ENCODE measurements around the gene DLG5.

Gene DLG5

GRCh38 chr10:77867124-77867719, 59.3 kb downstream of the DLG5 start:
- DNase-seq (ENCODE audit: low spot score): no peak

GRCh38 chr10:77866598-77866997, 60.0 kb downstream of the DLG5 start:
- DNase-seq (ENCODE audit: low spot score): no peak

- DNase-seq (ENCODE audit: low spot score): no peak
Observed at GRCh38 chr10:77865580-77866324, 60.8 kb downstream of the DLG5 start.

- no peak for DNase-seq (ENCODE audit: low spot score)
Observed at GRCh38 chr10:77864151-77864851, 62.3 kb downstream of the DLG5 start.

GRCh38 chr10:77863446-77863845, 63.1 kb downstream of the DLG5 start:
- DNase-seq (ENCODE audit: low spot score): no peak

- no peak for DNase-seq (ENCODE audit: low spot score)
Observed at GRCh38 chr10:77862595-77862994, 64.0 kb downstream of the DLG5 start.

- no peak for DNase-seq (ENCODE audit: low spot score)
Observed at GRCh38 chr10:77861366-77861765, 65.2 kb downstream of the DLG5 start.

GRCh38 chr10:77859865-77860282, 66.7 kb downstream of the DLG5 start:
- no peak for DNase-seq (ENCODE audit: low spot score)

GRCh38 chr10:77859200-77859864, 67.2 kb downstream of the DLG5 start:
- no peak for DNase-seq (ENCODE audit: low spot score)

- no peak for DNase-seq (ENCODE audit: low spot score)
Observed at GRCh38 chr10:77857272-77857671, 69.3 kb downstream of the DLG5 start.

GRCh38 chr10:77856566-77856965, 70.0 kb downstream of the DLG5 start:
- DNase-seq (ENCODE audit: low spot score): no peak

- no peak for DNase-seq (ENCODE audit: low spot score)
Observed at GRCh38 chr10:77855404-77856155, 71.0 kb downstream of the DLG5 start.

- DNase-seq (ENCODE audit: low spot score): no peak
Observed at GRCh38 chr10:77854115-77854514, 72.4 kb downstream of the DLG5 start.

GRCh38 chr10:77853256-77853655, 73.3 kb downstream of the DLG5 start:
- DNase-seq (ENCODE audit: low spot score): no peak

GRCh38 chr10:77850620-77851231, 75.8 kb downstream of the DLG5 start:
- DNase-seq (ENCODE audit: low spot score): no peak

GRCh38 chr10:77849039-77849664, 77.4 kb downstream of the DLG5 start:
- DNase-seq (ENCODE audit: low spot score): no peak

GRCh38 chr10:77846718-77847311, 79.7 kb downstream of the DLG5 start:
- DNase-seq (ENCODE audit: low spot score): peak; percentile 60

GRCh38 chr10:77845451-77845850, 81.1 kb downstream of the DLG5 start:
- no peak for DNase-seq (ENCODE audit: low spot score)

GRCh38 chr10:77844713-77845445, 81.7 kb downstream of the DLG5 start:
- DNase-seq (ENCODE audit: low spot score): no peak

GRCh38 chr10:77844177-77844576, 82.4 kb downstream of the DLG5 start:
- DNase-seq (ENCODE audit: low spot score): no peak

Measured in hematopoietic multipotent progenitor cell treated with erythropoietin and hydrocortisone succinate and interleukin-3 and kit ligand, for 15 days (in vitro differentiated cells).